RWPE2 (cell line): ENCODE measurements around the gene ADK.

Source experiments
- ATAC-seq: fragments of 200-7000 bp; cut with Tn5 transposase; 3 replicates; pipeline ENCODE4 v1.9.1; 2021; ENCODE audit warnings: low read depth
- DNase-seq: peaks from one replicate; pipeline ENCODE4 v3.0.0-alpha.2; 2020; ENCODE audit warnings: low spot score
- H3K27ac ChIP-seq: fragments of 450-650 bp; 2 replicates; pipeline ENCODE4 v1.5.1; 2017; ENCODE audit warnings: mild to moderate bottlenecking; ENCODE audit not compliant: poor library complexity, severe bottlenecking
- H3K27me3 ChIP-seq: fragments of 250-450 bp; sonication (Bioruptor Pico); 2 replicates; pipeline ENCODE4 v1.5.1; 2021; ENCODE audit warnings: mild to moderate bottlenecking, moderate library complexity; ENCODE audit not compliant: insufficient read depth, poor library complexity, severe bottlenecking
- H3K36me3 ChIP-seq: fragments of 250-450 bp; sonication (Bioruptor Pico); 2 replicates; pipeline ENCODE4 v1.5.1; 2020; ENCODE audit warnings: low read depth, mild to moderate bottlenecking, moderate library complexity
- H3K4me1 ChIP-seq: fragments of 250-450 bp; sonication (Bioruptor Pico); 2 replicates; pipeline ENCODE4 v1.5.1; 2021; ENCODE audit warnings: mild to moderate bottlenecking, moderate library complexity; ENCODE audit not compliant: insufficient read depth, poor library complexity, severe bottlenecking
- H3K4me3 ChIP-seq: fragments of 250-450 bp; sonication (Bioruptor Pico); 2 replicates; pipeline ENCODE4 v1.5.1; 2021; ENCODE audit warnings: mild to moderate bottlenecking, moderate library complexity; ENCODE audit not compliant: severe bottlenecking
- H3K9me3 ChIP-seq: fragments of 250-450 bp; sonication (Bioruptor Pico); 2 replicates; pipeline ENCODE4 v1.5.1; 2021; ENCODE audit warnings: mild to moderate bottlenecking, moderate library complexity; ENCODE audit not compliant: severe bottlenecking
- CTCF ChIP-seq: fragments of 450-650 bp; IDR thresholded peaks from one replicate; pipeline ENCODE4 v1.5.1; 2017; ENCODE audit warnings: mild to moderate bottlenecking, moderate library complexity; ENCODE audit not compliant: poor library complexity, severe bottlenecking

The ADK gene

GRCh38 chr10:74171625-74172024 lies 20.6 kb downstream of the ADK start:
- no peaks in the 10 kb centered on the region for H3K9me3 ChIP-seq
- H3K4me3 ChIP-seq, result no peak overlapping the region
- H3K4me1 ChIP-seq, result peaks cover 4% of the 10 kb centered on the region
- TF ChIP-seq CTCF, result no peak
- no peak overlapping the region for H3K27ac ChIP-seq
- no peaks in the 10 kb centered on the region for H3K36me3 ChIP-seq
- H3K27me3 ChIP-seq, result no peaks in the 10 kb centered on the region
- ATAC-seq (no peak), DNase-seq (no peak)

- DNase-seq (no peak), ATAC-seq (no peak)
- no peak for TF ChIP-seq CTCF
- H3K4me1 ChIP-seq, result peaks cover 21% of the 10 kb centered on the region
- H3K9me3 ChIP-seq, result no peaks in the 10 kb centered on the region
- H3K36me3 ChIP-seq, result peaks cover 14% of the 10 kb centered on the region
- H3K27me3 ChIP-seq, result no peaks in the 10 kb centered on the region
- H3K4me3 ChIP-seq, result no peak overlapping the region
- H3K27ac ChIP-seq, result peak overlapping the region; percentile 86
Observed at GRCh38 chr10:74174521-74174920, 23.5 kb downstream of the ADK start.

GRCh38 chr10:74175510-74176379 lies 24.7 kb downstream of the ADK start:
- no peak for DNase-seq
- H3K4me3 ChIP-seq, result peak overlapping the region; percentile 72
- H3K27ac ChIP-seq, result peak overlapping the region; percentile 86
- no peaks in the 10 kb centered on the region for H3K9me3 ChIP-seq
- peaks cover 20% of the 10 kb centered on the region for H3K36me3 ChIP-seq
- TF ChIP-seq CTCF, result no peak
- no peaks in the 10 kb centered on the region for H3K27me3 ChIP-seq
- no peak for ATAC-seq
- peaks cover 25% of the 10 kb centered on the region for H3K4me1 ChIP-seq

GRCh38 chr10:74176380-74177139 lies 25.5 kb downstream of the ADK start:
- H3K4me3 ChIP-seq, result peak overlapping the region; percentile 72
- peak; percentile 95 for ATAC-seq

More at GRCh38 chr10:74176380-74177139, 25.5 kb downstream of the ADK start:
- Histone ChIP-seq H3K27ac (peak overlapping the region; percentile 86), H3K27me3 (no peaks in the 10 kb centered on the region), H3K36me3 (peaks cover 22% of the 10 kb centered on the region), H3K4me1 (peaks cover 33% of the 10 kb centered on the region), H3K9me3 (no peaks in the 10 kb centered on the region)
- DNase-seq, result peak; percentile 97
- no peak for TF ChIP-seq CTCF
